IMR-90 (cell line): ENCODE measurements around the gene HMHB1. TPM values are rescaled to one million over a fixed set of nuclear protein-coding genes. Genes with fewer than 3 reads are reported as not detected.
"Not testable (repeated sequence)": the region's sequence is repeated elsewhere in the genome, so short reads cannot be mapped to it uniquely, and the experiment has no call there.

Experiments
- ATAC-seq: fragments of 200-7000 bp; cut with Tn5 transposase; 2 replicates; pipeline ENCODE4 v1.9.1; 2020; ENCODE audit warnings: low read depth, mild to moderate bottlenecking, moderate library complexity
- BruUV-seq: library from RNA; stranded (reverse); fragments of 400-500 nt; replicated peaks from 2 replicates; lab custom pipeline; 2021; lab: Mats Ljungman, UMichigan
- CTCF ChIA-PET: fragments of 300-600 bp; formaldehyde crosslinking; extraction: SDS; loops from one replicate; lab custom pipeline; 2021; ENCODE audit warnings: antibody characterized with exemption; lab: Yijun Ruan, JAX
- POLR2A ChIA-PET: fragments of 300-600 bp; sonication (Branson Sonifier 250); formaldehyde crosslinking; loops from one replicate; lab custom pipeline; 2022; ENCODE audit warnings: antibody characterized with exemption; ENCODE audit not compliant: unreplicated experiment; lab: Charles Lee
- DNase-seq: peaks from one replicate; pipeline ENCODE4 v3.0.0; 2013
- H2AFZ ChIP-seq: replicated peaks from 2 replicates; pipeline ENCODE3; 2013; ENCODE audit warnings: low read length, mild to moderate bottlenecking; ENCODE audit not compliant: poor library complexity
- H2AK5ac ChIP-seq: 2 replicates; pipeline ENCODE4 v1.6.1; 2013; ENCODE audit warnings: low read depth, low read length, inconsistent platforms
- H2AK9ac ChIP-seq: replicated peaks from 2 replicates; pipeline ENCODE3; 2013; ENCODE audit warnings: mild to moderate bottlenecking, low read depth, low read length, moderate library complexity; ENCODE audit not compliant: poor library complexity
- H2BK120ac ChIP-seq: 2 replicates; pipeline ENCODE4 v1.6.1; 2013; ENCODE audit warnings: low read depth, low read length, inconsistent platforms
- H2BK15ac ChIP-seq: 3 replicates; pipeline ENCODE4 v1.6.1; 2013; ENCODE audit warnings: low read depth, low read length, inconsistent platforms
- H2BK20ac ChIP-seq: 2 replicates; pipeline ENCODE4 v1.6.1; 2013; ENCODE audit warnings: low read depth, mild to moderate bottlenecking, inconsistent platforms, low read length, moderate library complexity
- H2BK5ac ChIP-seq: 2 replicates; pipeline ENCODE4 v1.6.1; 2013; ENCODE audit warnings: mild to moderate bottlenecking, low read depth, low read length, inconsistent platforms; ENCODE audit not compliant: poor library complexity, severe bottlenecking
- H3K14ac ChIP-seq: replicated peaks from 2 replicates; pipeline ENCODE4 v1.6.1; 2013; ENCODE audit warnings: low read depth, low read length, inconsistent platforms
- H3K18ac ChIP-seq: 2 replicates; pipeline ENCODE4 v1.6.1; 2013; ENCODE audit warnings: low read depth, low read length, control low read depth
- H3K23ac ChIP-seq: 2 replicates; pipeline ENCODE4 v1.6.1; 2013; ENCODE audit warnings: low read depth, low read length, inconsistent platforms
- H3K27ac ChIP-seq: 2 replicates; pipeline ENCODE4 v1.5.1; 2013; ENCODE audit warnings: mild to moderate bottlenecking, control low read depth, low read length; ENCODE audit not compliant: insufficient read depth
- H3K27me3 ChIP-seq: 2 replicates; pipeline ENCODE4 v1.6.1; 2013; ENCODE audit warnings: low read length; ENCODE audit not compliant: control insufficient read depth, insufficient read depth
- H3K36me3 ChIP-seq: 2 replicates; pipeline ENCODE4 v1.6.1; 2013; ENCODE audit warnings: low read length, mixed read lengths; ENCODE audit not compliant: control insufficient read depth, insufficient read depth
- H3K4ac ChIP-seq: 2 replicates; pipeline ENCODE4 v1.6.1; 2013; ENCODE audit warnings: low read depth, low read length, inconsistent platforms
- H3K4me1 ChIP-seq: 2 replicates; pipeline ENCODE4 v1.6.1; 2013; ENCODE audit warnings: low read length, mixed read lengths; ENCODE audit not compliant: control insufficient read depth, insufficient read depth
- H3K4me2 ChIP-seq: 2 replicates; pipeline ENCODE4 v1.6.1; 2013; ENCODE audit warnings: low read depth, mild to moderate bottlenecking, control low read depth, low read length, moderate library complexity
- H3K4me3 ChIP-seq: 2 replicates; pipeline ENCODE4 v1.5.1; 2013; ENCODE audit warnings: low read depth, mild to moderate bottlenecking, control low read depth, low read length, moderate library complexity; ENCODE audit not compliant: insufficient read depth
- H3K56ac ChIP-seq: 2 replicates; pipeline ENCODE4 v1.6.1; 2013; ENCODE audit warnings: low read length, inconsistent platforms; ENCODE audit not compliant: insufficient read depth; ENCODE audit errors: extremely low read depth
- H3K79me1 ChIP-seq, 2 experiments: 2 replicates each; pipeline ENCODE4 v1.6.1; 2013; ENCODE audit warnings: low read length in 2 of 2, inconsistent platforms in 1 of 2, low read depth in 1 of 2
- H3K9ac ChIP-seq: 2 replicates; pipeline ENCODE4 v1.6.1; 2013; ENCODE audit warnings: low read depth, low read length, control low read depth
- H3K9me1 ChIP-seq: 2 replicates; pipeline ENCODE4 v1.6.1; 2013; ENCODE audit warnings: low read length, inconsistent platforms; ENCODE audit not compliant: insufficient read depth
- H3K9me3 ChIP-seq: 2 replicates; pipeline ENCODE4 v1.6.1; 2013; ENCODE audit warnings: low read length; ENCODE audit not compliant: control insufficient read depth, insufficient read depth
- H4K20me1 ChIP-seq: 2 replicates; pipeline ENCODE4 v1.6.1; 2013; ENCODE audit warnings: low read length, inconsistent platforms; ENCODE audit not compliant: insufficient read depth
- H4K5ac ChIP-seq: 2 replicates; pipeline ENCODE4 v1.6.1; 2013; ENCODE audit warnings: mild to moderate bottlenecking, low read depth, low read length, control low read depth
- H4K8ac ChIP-seq, 2 experiments: 2 replicates each; pipeline ENCODE4 v1.6.1; 2013; ENCODE audit warnings: low read depth in 2 of 2, low read length in 2 of 2, control low read depth in 1 of 2, inconsistent platforms in 1 of 2
- H4K91ac ChIP-seq: 2 replicates; pipeline ENCODE4 v1.6.1; 2013; ENCODE audit warnings: low read depth, low read length, inconsistent platforms; ENCODE audit not compliant: insufficient read depth
- MAZ ChIP-seq: IDR thresholded peaks from 2 replicates; pipeline ENCODE4 v1.6.1; 2012; ENCODE audit warnings: low read depth, mild to moderate bottlenecking, low read length, improper control_type of control experiment, moderate library complexity, borderline replicate concordance
- POLR2A ChIP-seq: IDR thresholded peaks from 2 replicates; pipeline ENCODE4 v1.6.1; 2012; ENCODE audit warnings: mild to moderate bottlenecking, low read depth, low read length
- RCOR1 ChIP-seq: IDR thresholded peaks from 2 replicates; pipeline ENCODE4 v1.6.1; 2012; ENCODE audit warnings: mild to moderate bottlenecking, low read length, improper control_type of control experiment; ENCODE audit not compliant: insufficient replicate concordance
- WGBS, 2 experiments: methylation state at CpG; one replicate each; pipeline versions ENCODE4 v1.1.5 to v1.1.7; 2013; ENCODE audit warnings: missing lambda C conversion rate in 2 of 2; ENCODE audit not compliant: insufficient read length in 1 of 2; ENCODE audit errors: extremely low coverage in 2 of 2; 5-methylcytosine and 5-hydroxymethylcytosine counted together
- dilution Hi-C: fragments of 300-500 bp; cut with HindIII; formaldehyde crosslinking; loops from one replicate; pipeline ENCODE4 v1.14.3; 2018; ENCODE audit warnings: low sequenced_read_pairs; ENCODE audit not compliant: unreplicated experiment
- in situ Hi-C: fragments of 300-500 bp; cut with MboI; formaldehyde crosslinking; loops from 3 replicates; pipeline ENCODE4 v1.14.3; 2019; ENCODE audit warnings: low sequenced_read_pairs, inconsistent platforms, mixed read lengths
- intact Hi-C: fragments of 100-400 bp; cut with micrococcal nuclease; formaldehyde crosslinking; loops from 2 replicates; pipeline ENCODE4 v1.10.0; 2022
- polyA plus RNA-seq, 3 experiments: library from polyadenylated mRNA; depleted of rRNA; stranded (reverse); fragments of >200 nt; gene quantifications; 2 replicates each; pipeline ENCODE4 v1.2.3, GENCODE V29; 2012; ENCODE audit warnings: low replicate concordance in 1 of 3
- total RNA-seq: library from RNA; depleted of rRNA; stranded (reverse); fragments of >200 nt; gene quantifications from 2 replicates; pipeline ENCODE4 v1.2.3, GENCODE V29; 2012

HMHB1 gene
- total and polyA plus RNA-seq, 2 of the 4 experiments (the other 2 are of a cell fraction) = not detected

- WGBS, 2 experiments = no CpG with 5 or more reads among the region's 1 CpG
- no peak overlapping the region for H3K9ac ChIP-seq
- no peaks in the 10 kb centered on the region for H3K4me1 ChIP-seq
- no peak overlapping the region for H4K5ac ChIP-seq
- no peak overlapping the region for H3K14ac ChIP-seq
- no TSS peak for BruUV-seq
- H2BK15ac ChIP-seq = no peak overlapping the region
- H3K27me3 ChIP-seq = no peaks in the 10 kb centered on the region
- no peaks in the 10 kb centered on the region for H4K20me1 ChIP-seq
- no peak for TF ChIP-seq RCOR1
- no peak for TF ChIP-seq MAZ
- TF ChIP-seq POLR2A = no peak
- H2AK9ac ChIP-seq = no peak overlapping the region
- intact Hi-C loops (no loop called here), dilution Hi-C loops (no loop called here), in situ Hi-C loops (no loop called here)
- H2BK5ac ChIP-seq = no peak overlapping the region
- no peak overlapping the region for H3K4me2 ChIP-seq
- no peak overlapping the region for H3K4ac ChIP-seq
- H3K4me3 ChIP-seq = no peak overlapping the region
- POLR2A ChIA-PET = no interaction called here
- no peak overlapping the region for H4K8ac ChIP-seq
- no peaks in the 10 kb centered on the region for H3K9me3 ChIP-seq
- ATAC-seq (no peak), DNase-seq (no peak)
- CTCF ChIA-PET = no interaction called here
- H2AK5ac ChIP-seq = no peak overlapping the region
- H3K23ac ChIP-seq = no peak overlapping the region
- H3K56ac ChIP-seq = no peak overlapping the region
- H2BK20ac ChIP-seq = no peak overlapping the region
- H2BK120ac ChIP-seq = no peak overlapping the region
- no peaks in the 10 kb centered on the region for H3K79me1 ChIP-seq
- no peak overlapping the region for H3K27ac ChIP-seq
- no peaks in the 10 kb centered on the region for H3K36me3 ChIP-seq
- no peak overlapping the region for H2AFZ ChIP-seq
- no peaks in the 10 kb centered on the region for H3K9me1 ChIP-seq
- H3K18ac ChIP-seq = no peak overlapping the region
- H4K91ac ChIP-seq = no peak overlapping the region
Measured at GRCh38 chr5:143807401-143807800, 4.6 kb upstream of the HMHB1 start.

GRCh38 chr5:143816370-143816769, 4.4 kb downstream of the HMHB1 start:
- H3K56ac ChIP-seq, POLR2A ChIA-PET, ATAC-seq, H2BK20ac ChIP-seq, H3K36me3 ChIP-seq, H4K20me1 ChIP-seq, H3K9me1 ChIP-seq, H2BK5ac ChIP-seq, H3K4me2 ChIP-seq, CTCF ChIA-PET, H4K8ac ChIP-seq, H3K27me3 ChIP-seq, H2BK120ac ChIP-seq, H3K14ac ChIP-seq, H3K9ac ChIP-seq, H3K4ac ChIP-seq, in situ Hi-C loops, H3K79me1 ChIP-seq, BruUV-seq, H3K4me1 ChIP-seq, H4K5ac ChIP-seq, DNase-seq, H4K91ac ChIP-seq, H3K27ac ChIP-seq, H3K18ac ChIP-seq, H3K23ac ChIP-seq, H2AK5ac ChIP-seq, intact Hi-C loops, H2AFZ ChIP-seq, H3K4me3 ChIP-seq, H2AK9ac ChIP-seq, H3K9me3 ChIP-seq, dilution Hi-C loops, H2BK15ac ChIP-seq: not testable (repeated sequence)
- WGBS, 2 experiments = no CpG with 5 or more reads among the region's 4 CpGs
